Gastrocnemius medialis (tissue), 4 donors: Measurements from ENCODE around the gene RING1.

Experiments used
- POLR2A ChIP-seq, 2 donors: fragments of 450-650 bp; IDR thresholded peaks; one replicate each; pipeline ENCODE4 v1.6.1; 2017; ENCODE audit warnings: antibody characterized with exemption in 2 of 2, mild to moderate bottlenecking in 2 of 2, moderate library complexity in 2 of 2
- TF ChIP-seq, protein P1 (sequence below), 5 experiments: fragments of 450-650 bp in 3 of 5; fragments of 200-600 bp in 2 of 5; sonication (generic) in 2 of 5; IDR thresholded peaks in 4 of 5; conservative IDR thresholded peaks in 1 of 5; 1 replicate in 4 of 5; 2 replicates in 1 of 5; pipeline ENCODE4 v1.5.1; 2016 to 2019; ENCODE audit warnings: antibody characterized with exemption in 5 of 5, mild to moderate bottlenecking in 3 of 5, moderate library complexity in 3 of 5

DNA sequence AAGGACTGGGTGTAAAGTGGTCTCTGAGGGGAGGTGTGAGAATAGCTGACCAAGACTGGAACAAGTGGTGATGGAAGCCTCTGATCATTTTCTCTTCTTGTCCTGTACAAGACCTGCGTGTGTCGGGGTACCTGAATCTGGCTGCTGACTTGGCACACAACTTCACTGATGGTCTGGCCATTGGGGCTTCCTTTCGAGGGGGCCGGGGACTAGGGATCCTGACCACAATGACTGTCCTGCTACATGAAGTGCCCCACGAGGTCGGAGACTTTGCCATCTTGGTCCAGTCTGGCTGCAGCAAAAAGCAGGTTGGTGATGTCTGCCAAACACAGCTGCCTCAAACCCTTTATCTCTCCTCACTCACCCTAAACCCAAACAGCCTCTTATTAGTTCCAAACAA is 5.5 kb upstream of the RING1 start:
- TF ChIP-seq, protein P1, sequence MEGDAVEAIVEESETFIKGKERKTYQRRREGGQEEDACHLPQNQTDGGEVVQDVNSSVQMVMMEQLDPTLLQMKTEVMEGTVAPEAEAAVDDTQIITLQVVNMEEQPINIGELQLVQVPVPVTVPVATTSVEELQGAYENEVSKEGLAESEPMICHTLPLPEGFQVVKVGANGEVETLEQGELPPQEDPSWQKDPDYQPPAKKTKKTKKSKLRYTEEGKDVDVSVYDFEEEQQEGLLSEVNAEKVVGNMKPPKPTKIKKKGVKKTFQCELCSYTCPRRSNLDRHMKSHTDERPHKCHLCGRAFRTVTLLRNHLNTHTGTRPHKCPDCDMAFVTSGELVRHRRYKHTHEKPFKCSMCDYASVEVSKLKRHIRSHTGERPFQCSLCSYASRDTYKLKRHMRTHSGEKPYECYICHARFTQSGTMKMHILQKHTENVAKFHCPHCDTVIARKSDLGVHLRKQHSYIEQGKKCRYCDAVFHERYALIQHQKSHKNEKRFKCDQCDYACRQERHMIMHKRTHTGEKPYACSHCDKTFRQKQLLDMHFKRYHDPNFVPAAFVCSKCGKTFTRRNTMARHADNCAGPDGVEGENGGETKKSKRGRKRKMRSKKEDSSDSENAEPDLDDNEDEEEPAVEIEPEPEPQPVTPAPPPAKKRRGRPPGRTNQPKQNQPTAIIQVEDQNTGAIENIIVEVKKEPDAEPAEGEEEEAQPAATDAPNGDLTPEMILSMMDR (IDR thresholded peaks at IDR 0.05 in 4 of 5, conservative IDR thresholded peaks at IDR 0.05 in 1 of 5) = no peak
- no peak for TF ChIP-seq POLR2A (IDR thresholded peaks at IDR 0.05)
